HT-29 (cell line): Measurements from ENCODE around the gene CYP2C8. TPM values are rescaled to one million over a fixed set of nuclear protein-coding genes. Genes with fewer than 3 reads are reported as not detected.
A peak's percentile ranks its signal among the peaks of the same experiment; 100 is the strongest.
"Not testable (repeated sequence)": the region's sequence is repeated elsewhere in the genome, so short reads cannot be mapped to it uniquely, and the experiment has no call there.

Experiments
- DNase-seq: peaks from one replicate; pipeline ENCODE4 v3.0.0-alpha.2; 2015; ENCODE audit warnings: low spot score
- total RNA-seq: library from RNA; depleted of rRNA; stranded (reverse); fragments of >200 nt; shearing (Covaris generic); gene quantifications from 2 replicates; pipeline ENCODE4 v1.2.3, GENCODE V29; 2014; rRNA removed

The CYP2C8 gene
- total RNA-seq = not detected in 2 replicates

GRCh38 chr10:95069286-95069685, at the start of gene CYP2C8:
CYP2C8 (minus strand) TSS chr10:95069497; CDS start chr10:95069402, 95 bp downstream.
- no peak for DNase-seq

- no peak for DNase-seq
Observed at GRCh38 chr10:95116869-95117269, 47.6 kb upstream of the CYP2C8 start.

- DNase-seq = not testable (repeated sequence)
Observed at GRCh38 chr10:95110823-95111222, 41.5 kb upstream of the CYP2C8 start.

- peak; percentile 19 for DNase-seq
Observed at GRCh38 chr10:95097805-95098204, 28.5 kb upstream of the CYP2C8 start.

GRCh38 chr10:95096143-95096542, 26.8 kb upstream of the CYP2C8 start:
- DNase-seq = no peak

- peak; percentile 26 for DNase-seq
Observed at GRCh38 chr10:95079626-95080025, 10.3 kb upstream of the CYP2C8 start.

- DNase-seq = no peak
Observed at GRCh38 chr10:95077556-95077955, 8.3 kb upstream of the CYP2C8 start.

GRCh38 chr10:95071107-95071660, 1.9 kb upstream of the CYP2C8 start:
- no peak for DNase-seq

GRCh38 chr10:95064125-95064524, 5.2 kb downstream of the CYP2C8 start:
- DNase-seq = not testable (repeated sequence)

GRCh38 chr10:95056744-95057363, 12.4 kb downstream of the CYP2C8 start:
- DNase-seq = no peak

- no peak for DNase-seq
Observed at GRCh38 chr10:95049919-95050318, 19.4 kb downstream of the CYP2C8 start.

- DNase-seq = no peak
Observed at GRCh38 chr10:95048206-95048605, 21.1 kb downstream of the CYP2C8 start.

GRCh38 chr10:95039281-95039680, 30.0 kb downstream of the CYP2C8 start:
- DNase-seq = no peak

GRCh38 chr10:95035332-95036295, 33.7 kb downstream of the CYP2C8 start:
- DNase-seq = no peak

GRCh38 chr10:95034401-95034800, 34.9 kb downstream of the CYP2C8 start:
- DNase-seq = no peak

- DNase-seq = no peak
Observed at GRCh38 chr10:95031656-95032055, 37.6 kb downstream of the CYP2C8 start.

GRCh38 chr10:95026461-95026860, 42.8 kb downstream of the CYP2C8 start:
- no peak for DNase-seq

- DNase-seq = no peak
Observed at GRCh38 chr10:94997741-94998174, 71.5 kb downstream of the CYP2C8 start.

- DNase-seq = no peak
Observed at GRCh38 chr10:94992811-94993210, 76.5 kb downstream of the CYP2C8 start.

GRCh38 chr10:94991243-94991888, 77.9 kb downstream of the CYP2C8 start:
- no peak for DNase-seq

- DNase-seq = no peak
Observed at GRCh38 chr10:94989192-94989591, 80.1 kb downstream of the CYP2C8 start.
